Body of pancreas (tissue), 4 donors: ENCODE results near the gene GPR156.

Source experiments
- CTCF ChIP-seq, 7 experiments: fragments of 450-650 bp in 4 of 7; fragments of 200-600 bp in 3 of 7; sonication (generic) in 3 of 7; IDR thresholded peaks; one replicate each; pipeline ENCODE4 v1.5.1; 2016 to 2019; ENCODE audit warnings: antibody characterized with exemption in 7 of 7
- POLR2A ChIP-seq, 3 donors: fragments of 450-650 bp; IDR thresholded peaks; one replicate each; pipeline ENCODE4 v1.6.1; 2016; ENCODE audit warnings: antibody characterized with exemption in 3 of 3, mild to moderate bottlenecking in 2 of 3

GRCh38 chr3:120143676-120144075 is 141.3 kb downstream of the GPR156 start:
- TF ChIP-seq CTCF (IDR thresholded peaks at IDR 0.05), result no peak
- TF ChIP-seq POLR2A (IDR thresholded peaks at IDR 0.05), result no peak
